ENCODE data around the gene PTPRN.
"Not testable (repeated sequence)": the region's sequence is repeated elsewhere in the genome, so short reads cannot be mapped to it uniquely, and the experiment has no call there.

Gene PTPRN

DNA sequence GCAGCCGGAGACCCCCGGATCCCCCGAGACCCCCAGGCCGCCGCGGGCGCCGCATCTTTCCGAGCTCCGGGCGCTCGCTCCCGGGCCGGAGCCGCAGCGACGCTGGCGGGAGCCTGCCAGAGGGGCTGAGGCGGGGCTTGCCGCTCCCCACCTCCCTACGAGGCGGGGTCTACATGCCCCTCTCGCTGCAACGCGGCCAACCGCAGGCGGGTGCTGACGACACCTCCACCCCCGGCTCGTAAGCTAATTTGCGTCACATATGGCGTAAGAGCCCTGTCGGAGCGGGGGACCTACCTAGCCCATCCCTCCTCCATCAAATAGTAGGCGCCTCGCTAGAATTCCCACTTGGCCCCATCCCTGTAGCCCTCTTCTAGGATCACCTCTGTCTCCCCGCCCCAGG, at the start of gene PTPRN:
PTPRN (minus strand) TSS at position 124 of the 400 bp plus-strand sequence; CDS start at position 55, 69 bp downstream.
- no peak for DNase-seq

GRCh38 chr2:219358170-219359075, 49.2 kb upstream of the PTPRN start:
- DNase-seq = no peak

GRCh38 chr2:219356834-219357233, 47.6 kb upstream of the PTPRN start:
- no peak for DNase-seq

DNA sequence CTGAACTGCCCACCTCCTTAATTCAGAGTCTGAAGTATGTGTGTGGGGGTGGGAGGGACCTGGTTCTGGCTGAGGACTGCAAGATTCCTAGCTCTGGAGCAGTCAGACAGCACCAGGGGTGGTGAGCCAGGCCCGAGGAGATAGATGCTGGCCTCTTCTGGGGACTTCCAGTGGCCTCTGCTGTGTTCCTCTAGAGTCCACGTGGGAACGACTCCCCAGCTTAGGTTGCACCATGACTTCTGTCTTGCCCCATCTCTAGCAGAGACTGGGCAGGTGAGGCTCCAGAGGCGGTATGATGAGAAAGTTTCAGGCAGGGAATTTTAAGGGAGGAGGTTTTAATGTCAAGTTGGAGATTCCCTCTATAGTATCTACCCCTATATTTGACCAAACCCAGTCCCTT, 45.4 kb upstream of the PTPRN start:
- DNase-seq = no peak

- no peak for DNase-seq
These were observed 43.9 kb upstream of the PTPRN start for GRCh38 chr2:219353129-219353528.

DNA sequence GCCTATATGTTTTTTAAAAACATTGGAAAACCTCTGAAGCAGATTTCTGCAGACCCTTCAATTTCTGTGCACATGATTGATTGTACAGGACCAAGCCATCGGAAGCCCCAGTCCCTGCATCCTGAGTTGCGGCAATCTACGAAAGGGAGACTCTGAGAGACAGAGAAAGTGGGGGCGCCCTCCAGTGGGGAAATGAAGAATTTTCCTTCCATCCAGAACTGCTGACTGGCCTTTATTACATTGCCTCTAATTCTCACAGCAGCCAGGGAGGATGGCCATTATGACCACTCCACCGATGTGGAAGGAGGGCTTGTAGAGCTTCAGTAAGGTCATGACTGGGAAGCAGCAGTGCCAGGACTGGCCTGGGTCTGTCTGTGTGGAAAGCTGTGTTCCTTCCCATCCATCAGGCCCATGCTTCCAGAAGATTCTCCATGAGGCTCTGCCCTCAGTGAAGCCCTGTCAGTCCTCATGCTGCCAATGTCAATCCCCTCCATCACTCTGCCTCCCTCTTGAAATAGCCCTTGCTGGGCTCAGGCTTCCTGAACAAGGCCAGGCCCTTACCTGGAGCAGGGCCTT, 43.3 kb upstream of the PTPRN start:
- DNase-seq = peak; percentile 12 to 42

DNA sequence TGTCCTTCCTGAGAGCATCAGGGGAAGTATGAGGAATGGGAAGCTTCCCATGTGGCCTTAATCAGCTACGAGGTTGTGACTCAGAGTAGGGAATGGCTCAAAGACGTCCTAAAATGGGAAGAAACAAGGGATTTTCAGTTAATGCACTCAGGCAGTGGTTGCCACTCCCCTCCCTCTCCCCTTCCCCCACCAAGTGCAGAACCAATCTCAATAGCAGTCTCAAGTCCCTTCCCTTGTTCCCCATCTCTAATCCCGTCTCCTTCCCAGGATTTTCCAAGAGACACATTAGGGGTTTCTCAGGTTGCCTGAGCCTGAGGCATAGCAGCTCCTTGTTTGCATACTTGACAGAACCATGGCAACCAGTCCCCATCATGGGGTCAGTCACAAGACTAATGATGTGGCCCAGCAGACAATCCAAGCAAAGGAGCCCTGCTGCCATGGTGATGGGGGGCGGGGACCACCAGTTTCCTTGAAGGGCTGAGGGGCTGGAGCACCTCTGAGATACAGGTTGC, 41.6 kb upstream of the PTPRN start:
- DNase-seq = no peak

- DNase-seq = no peak
These were observed 41.0 kb upstream of the PTPRN start for GRCh38 chr2:219350215-219350614.

GRCh38 chr2:219344751-219345430, 35.7 kb upstream of the PTPRN start:
- DNase-seq = no peak

GRCh38 chr2:219335373-219335786, 26.2 kb upstream of the PTPRN start:
- no peak for DNase-seq

- no peak for DNase-seq
These were observed 24.9 kb upstream of the PTPRN start for GRCh38 chr2:219334076-219334475.

DNA sequence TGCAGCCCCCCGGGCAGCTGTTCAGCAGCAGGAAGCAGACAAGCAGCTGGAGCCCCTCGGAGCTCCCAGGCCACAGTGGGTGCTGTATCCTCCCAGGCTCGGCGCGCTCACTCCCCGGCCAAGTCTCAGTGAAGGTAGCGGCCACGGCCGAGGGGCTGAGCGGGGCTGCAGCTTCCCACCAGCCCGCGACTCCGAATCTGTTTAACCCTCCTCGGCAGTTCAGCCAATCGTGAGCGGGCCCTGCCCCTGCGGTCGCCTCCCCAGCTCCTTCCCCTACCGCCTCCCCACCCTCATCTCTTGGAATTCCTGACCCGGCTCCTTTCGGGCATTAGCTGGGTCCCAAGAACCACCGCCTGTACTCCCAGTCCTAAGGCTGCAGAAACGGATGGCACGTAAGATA, 23.3 kb upstream of the PTPRN start, which contains the start of gene RESP18:
RESP18 (minus strand) TSS at position 203 of the 400 bp plus-strand sequence.
- DNase-seq = no peak

DNA sequence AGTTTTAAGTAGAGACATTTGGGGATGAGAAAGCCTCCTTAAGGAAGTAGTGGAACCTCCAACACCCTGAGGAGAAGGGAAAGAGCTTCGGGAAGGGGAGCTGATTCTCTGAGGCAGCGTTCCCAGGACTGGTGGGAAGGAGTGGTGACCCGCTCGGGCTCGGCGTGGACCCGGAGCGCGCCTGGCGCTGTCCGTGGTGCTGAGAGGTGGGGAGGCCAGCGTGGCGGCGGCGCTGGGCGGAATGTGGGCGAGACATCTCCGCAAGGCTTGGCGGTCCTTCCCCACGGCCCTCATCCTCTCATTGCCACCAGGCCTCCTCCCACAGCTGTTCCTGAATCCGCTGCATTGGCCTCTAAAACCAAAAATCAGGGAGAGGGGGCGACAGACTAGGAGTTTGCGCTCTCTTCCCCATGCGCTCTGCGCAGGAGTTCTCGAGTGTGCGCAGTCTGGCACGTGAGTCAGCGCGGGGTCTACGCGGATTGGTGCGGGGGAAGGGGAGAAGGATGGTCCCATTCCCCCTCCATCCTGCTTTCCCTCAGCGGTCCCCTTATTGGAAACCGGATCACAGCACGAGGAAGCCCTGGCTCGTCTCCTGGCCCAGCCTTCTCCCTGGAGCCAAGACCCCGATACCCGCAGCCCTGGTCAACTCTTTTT, 22.5 kb upstream of the PTPRN start:
- DNase-seq = no peak

- DNase-seq = no peak
These were observed 18.5 kb upstream of the PTPRN start for GRCh38 chr2:219327719-219328118.

- no peak for DNase-seq
These were observed 16.6 kb upstream of the PTPRN start for GRCh38 chr2:219325657-219326315.

DNA sequence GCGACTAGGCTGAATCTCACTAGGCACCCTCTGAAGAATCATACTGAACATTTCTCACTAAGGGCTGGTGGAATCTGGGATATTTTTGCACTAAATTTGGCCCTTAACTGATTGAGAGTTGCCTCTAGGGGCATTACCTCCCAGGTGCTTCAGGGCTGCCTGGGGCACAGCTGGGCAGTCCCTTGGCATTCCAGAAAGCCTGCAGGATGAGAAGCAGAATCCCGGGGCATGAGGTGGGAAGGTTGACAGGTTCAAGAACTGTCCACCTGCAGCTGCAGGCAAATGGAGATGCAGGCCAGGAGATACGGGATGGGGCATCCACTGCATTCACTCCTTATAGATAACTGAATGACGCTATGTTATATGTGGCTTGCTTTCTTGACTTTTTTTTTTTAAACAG, 15.9 kb upstream of the PTPRN start:
- no peak for DNase-seq

DNA sequence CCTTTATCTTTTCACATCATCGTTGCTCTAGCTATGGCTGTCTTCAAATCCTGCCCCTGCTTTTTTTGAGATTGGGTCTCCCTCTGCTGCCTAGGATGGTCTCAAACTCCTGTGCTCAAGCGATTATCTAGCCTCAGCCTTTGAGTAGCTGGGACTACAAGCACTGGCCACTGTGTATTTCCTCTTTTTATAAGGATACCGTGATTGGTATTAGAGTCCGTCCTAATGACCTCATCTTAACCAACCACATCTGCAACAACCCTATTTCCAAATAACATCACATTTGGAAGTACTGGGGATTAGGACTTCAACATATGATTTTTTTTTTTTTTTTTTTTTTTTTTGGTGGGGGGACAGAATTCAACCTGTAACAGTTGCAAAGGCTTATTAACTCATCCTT, 14.2 kb upstream of the PTPRN start:
- no peak for DNase-seq

DNA sequence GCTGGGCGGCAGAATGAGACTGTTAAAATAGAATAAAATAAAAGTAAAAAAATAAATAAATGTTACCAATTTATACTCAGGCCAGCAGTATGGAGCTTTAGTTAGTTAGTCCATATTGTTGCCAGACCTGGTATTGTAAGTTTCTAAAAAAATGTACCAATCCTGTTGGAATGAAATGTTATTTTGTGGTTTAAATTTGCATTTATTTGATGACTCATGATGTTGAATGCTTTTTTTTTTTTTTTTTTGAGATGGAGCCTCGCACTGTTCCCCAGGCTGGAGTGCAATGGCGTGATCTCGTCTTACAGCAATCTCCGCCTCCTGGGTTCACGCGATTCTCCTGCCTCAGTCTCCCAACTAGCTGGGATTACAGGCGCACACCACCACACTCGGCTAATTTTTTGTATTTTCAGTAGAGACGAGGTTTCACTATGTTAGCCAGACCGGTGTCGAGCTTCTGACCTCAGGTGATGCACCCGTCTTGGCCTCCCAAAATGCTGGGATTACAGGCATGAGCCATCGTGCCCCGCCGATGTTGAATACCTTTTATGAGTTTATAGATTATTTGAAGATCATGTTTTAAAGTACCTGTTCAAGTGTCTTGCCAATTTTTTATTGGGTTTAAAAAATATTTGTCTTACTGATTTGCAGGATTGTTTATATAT, 5.7 kb upstream of the PTPRN start:
- DNase-seq = no peak

DNA sequence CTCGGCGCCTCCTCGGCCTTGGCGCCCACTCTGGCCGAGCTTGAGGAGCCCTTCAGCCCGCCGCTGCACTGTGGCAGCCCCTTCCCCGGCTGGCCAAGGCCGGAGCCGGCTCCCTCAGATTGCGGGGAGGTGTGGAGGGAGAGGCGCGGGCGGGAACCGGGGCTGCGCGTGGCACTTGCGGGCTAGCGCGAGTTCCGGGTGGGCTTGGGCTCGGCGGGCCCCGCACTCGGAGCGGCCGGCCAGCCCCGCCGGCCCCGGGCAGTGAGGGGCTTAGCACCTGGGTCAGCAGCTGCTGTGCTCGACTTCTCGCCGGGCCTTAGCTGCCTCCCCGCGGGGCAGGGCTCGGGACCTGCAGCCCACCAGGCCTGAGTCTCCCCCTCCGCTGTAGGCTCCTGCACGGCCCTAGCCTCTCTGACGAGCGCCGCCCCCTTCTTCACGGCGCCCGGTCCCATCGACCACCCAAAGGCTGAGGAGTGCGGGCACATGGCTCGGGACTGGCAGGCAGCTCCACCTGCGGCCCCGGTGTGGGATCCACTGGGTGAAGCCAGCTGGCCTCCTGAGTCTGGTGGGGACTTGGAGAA, 3.6 kb upstream of the PTPRN start:
- DNase-seq = not testable (repeated sequence)

GRCh38 chr2:219308142-219309101, 779 bp downstream of the PTPRN start:
- peak in 1 of 2 experiments; percentile 5 for DNase-seq
